ENCODE results near the gene LINC00305.

LINC00305 gene

DNA sequence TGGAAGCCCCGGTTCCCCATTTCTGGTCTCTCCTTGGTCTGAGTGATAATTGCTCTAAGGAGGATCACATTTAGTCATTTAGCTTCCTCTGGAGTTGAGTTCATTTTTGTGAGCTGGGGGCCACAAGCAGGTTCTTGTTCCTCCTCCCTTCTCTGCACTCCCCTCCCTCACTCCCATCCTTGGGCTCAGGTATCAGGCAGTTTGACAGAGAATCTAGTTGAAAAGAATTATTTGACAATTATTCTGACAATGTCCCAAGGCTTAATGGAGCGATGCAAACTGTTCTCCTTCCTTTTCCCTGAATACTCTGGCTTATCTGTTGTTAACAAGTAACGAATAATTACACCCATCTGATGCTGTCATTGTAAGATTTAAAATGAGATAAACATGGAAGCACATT is 117.5 kb downstream of the LINC00305 start:
- TF ChIP-seq, protein P1, sequence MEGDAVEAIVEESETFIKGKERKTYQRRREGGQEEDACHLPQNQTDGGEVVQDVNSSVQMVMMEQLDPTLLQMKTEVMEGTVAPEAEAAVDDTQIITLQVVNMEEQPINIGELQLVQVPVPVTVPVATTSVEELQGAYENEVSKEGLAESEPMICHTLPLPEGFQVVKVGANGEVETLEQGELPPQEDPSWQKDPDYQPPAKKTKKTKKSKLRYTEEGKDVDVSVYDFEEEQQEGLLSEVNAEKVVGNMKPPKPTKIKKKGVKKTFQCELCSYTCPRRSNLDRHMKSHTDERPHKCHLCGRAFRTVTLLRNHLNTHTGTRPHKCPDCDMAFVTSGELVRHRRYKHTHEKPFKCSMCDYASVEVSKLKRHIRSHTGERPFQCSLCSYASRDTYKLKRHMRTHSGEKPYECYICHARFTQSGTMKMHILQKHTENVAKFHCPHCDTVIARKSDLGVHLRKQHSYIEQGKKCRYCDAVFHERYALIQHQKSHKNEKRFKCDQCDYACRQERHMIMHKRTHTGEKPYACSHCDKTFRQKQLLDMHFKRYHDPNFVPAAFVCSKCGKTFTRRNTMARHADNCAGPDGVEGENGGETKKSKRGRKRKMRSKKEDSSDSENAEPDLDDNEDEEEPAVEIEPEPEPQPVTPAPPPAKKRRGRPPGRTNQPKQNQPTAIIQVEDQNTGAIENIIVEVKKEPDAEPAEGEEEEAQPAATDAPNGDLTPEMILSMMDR (IDR thresholded peaks at IDR 0.05) = no peak
